ENCODE measurements around the gene LENG9.

The LENG9 gene

DNA sequence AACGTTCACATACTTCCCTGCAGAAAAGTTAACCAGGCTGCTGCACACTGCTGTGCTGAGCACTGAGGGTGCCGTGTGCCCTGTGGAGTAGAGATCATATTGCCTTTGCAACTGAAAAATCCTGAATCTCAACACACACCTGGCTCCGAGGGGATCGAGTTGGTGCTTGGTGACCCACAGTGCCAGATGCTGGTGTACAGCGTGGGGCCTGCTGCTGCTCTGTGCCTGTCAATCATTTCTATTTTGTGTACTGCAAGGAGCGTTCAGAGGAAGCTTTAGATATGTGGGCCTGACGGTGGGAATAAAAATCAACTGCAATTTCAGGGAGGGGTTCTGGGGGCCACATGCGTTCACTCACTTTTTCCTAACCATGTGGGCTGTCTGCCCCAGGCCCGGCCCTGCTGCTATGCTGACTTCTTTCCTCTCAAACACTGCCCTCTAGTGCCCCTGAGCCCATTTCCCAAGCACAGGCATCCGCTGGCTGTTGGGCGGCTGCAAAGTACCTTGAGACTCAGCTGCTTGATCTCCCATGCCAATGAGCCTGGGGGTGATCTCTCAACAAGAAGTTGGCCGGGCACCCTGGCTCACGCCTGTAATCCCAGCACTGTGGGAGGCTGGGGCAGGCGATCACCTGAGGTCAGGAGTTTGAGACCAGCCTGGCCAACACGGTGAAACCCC lies 24.3 kb downstream of the LENG9 start:
- no peak for DNase-seq (ENCODE audit: low read depth)

GRCh38 chr19:54436628-54437252 lies 26.8 kb downstream of the LENG9 start:
- no peak for DNase-seq (ENCODE audit: low read depth)

DNA sequence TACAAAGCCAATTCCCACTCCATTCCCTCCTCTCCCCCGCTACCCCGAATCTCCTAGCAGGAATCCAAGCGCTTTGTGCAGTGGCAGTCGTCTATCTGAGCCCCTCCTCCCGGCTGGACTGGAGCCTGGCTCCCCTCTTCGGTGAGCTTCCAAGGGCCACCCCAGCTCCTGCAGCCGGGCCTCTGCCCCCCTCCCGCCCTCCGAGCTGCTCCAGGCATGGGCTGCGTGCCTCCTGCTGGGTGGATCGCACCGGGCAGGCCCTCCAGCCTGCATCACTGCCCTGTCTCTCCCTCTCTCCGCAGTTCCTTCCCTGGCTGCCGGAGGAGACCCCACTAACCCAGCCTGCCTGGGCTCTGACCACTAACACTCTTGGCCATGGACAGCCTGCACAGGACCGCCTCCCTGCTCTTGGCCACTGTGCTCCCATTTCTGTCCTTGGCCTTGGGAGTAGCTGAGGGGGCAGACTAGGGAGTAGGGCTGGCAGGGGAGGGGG lies 27.5 kb downstream of the LENG9 start:
- DNase-seq (ENCODE audit: low read depth) = no peak

GRCh38 chr19:54435551-54436016 lies 28.0 kb downstream of the LENG9 start:
- DNase-seq (ENCODE audit: low read depth) = no peak

GRCh38 chr19:54434873-54435214 lies 28.7 kb downstream of the LENG9 start:
- no peak for DNase-seq (ENCODE audit: low read depth)

- DNase-seq (ENCODE audit: low read depth) = no peak
Measured at GRCh38 chr19:54434112-54434872, 29.3 kb downstream of the LENG9 start.

- no peak for DNase-seq (ENCODE audit: low read depth)
Measured at GRCh38 chr19:54433697-54434096, 29.9 kb downstream of the LENG9 start.

DNA sequence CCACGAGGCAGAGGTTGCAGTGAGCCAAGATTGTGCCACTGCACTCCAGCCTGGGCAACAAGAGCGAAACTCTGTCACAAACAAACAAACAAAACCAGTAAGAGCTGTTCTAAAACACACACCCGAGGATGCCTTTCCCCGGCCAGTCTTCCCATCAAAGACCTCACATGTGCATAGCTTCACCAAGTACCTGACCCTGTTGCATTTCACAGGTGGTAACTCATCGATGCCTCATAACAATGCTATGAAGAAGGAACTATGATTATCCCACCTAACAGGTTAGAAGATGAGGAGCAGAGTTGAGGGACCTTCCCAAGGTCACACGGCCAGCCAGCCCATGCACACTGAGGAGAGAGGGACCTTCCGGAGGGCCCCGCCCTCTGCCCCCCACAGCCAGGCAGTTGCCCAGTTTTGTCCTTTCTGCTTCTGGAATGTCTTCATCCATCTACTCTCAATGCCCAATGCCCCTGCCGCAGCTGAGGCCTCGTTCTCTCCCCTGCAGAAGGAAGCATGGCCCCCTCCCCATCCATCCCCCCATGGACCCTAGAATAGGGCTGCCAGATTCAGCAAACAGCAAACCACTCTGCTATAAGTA lies 31.3 kb downstream of the LENG9 start:
- DNase-seq (ENCODE audit: low read depth) = no peak

GRCh38 chr19:54431255-54431838 lies 32.2 kb downstream of the LENG9 start:
- DNase-seq (ENCODE audit: low read depth) = no peak

GRCh38 chr19:54430306-54431254 lies 33.0 kb downstream of the LENG9 start:
- DNase-seq (ENCODE audit: low read depth) = peak; percentile 21

- no peak for DNase-seq (ENCODE audit: low read depth)
Measured at GRCh38 chr19:54429545-54430227, 33.9 kb downstream of the LENG9 start.

GRCh38 chr19:54429176-54429495 lies 34.4 kb downstream of the LENG9 start:
- no peak for DNase-seq (ENCODE audit: low read depth)

GRCh38 chr19:54428323-54429175 lies 35.0 kb downstream of the LENG9 start:
- no peak for DNase-seq (ENCODE audit: low read depth)

DNA sequence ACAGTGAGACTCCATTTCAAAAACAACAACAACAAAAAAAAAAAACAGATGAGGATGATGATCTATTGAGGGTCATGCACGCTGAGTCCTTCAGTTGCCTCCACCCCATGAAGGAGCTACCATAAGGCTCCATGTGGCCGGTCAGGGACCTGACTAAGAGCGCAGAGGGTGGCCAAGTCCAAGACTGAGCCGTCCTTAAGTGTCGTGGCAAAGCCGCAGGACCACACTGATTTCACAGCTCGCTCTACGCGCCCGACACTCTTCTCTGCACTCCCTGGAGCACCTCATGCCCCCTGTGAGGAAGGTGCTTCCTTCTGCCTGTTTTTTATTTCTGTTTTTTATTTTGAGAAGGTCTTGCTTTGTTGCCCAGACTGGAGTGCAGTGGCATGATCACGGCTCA lies 36.0 kb downstream of the LENG9 start:
- DNase-seq (ENCODE audit: low read depth) = no peak

- no peak for DNase-seq (ENCODE audit: low read depth)
Measured at GRCh38 chr19:54426291-54426931, 37.2 kb downstream of the LENG9 start.

DNA sequence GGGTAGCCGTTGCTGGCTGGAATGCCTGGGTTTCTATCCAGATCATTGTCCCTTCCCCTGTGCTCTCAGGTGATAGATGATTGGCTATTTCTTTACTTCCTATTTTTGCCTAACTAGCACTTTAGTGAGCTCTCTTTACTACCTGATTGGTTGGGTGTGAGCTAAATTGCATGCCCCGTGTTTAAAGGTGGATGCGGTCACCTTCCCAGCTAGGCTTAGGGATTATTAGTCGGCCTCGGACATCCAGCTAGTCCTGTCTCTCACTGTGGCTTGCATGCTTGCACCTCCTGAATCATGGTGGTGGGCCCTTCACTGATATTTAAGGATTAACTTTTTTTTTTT lies 38.2 kb downstream of the LENG9 start:
- DNase-seq (ENCODE audit: low read depth) = no peak

DNA sequence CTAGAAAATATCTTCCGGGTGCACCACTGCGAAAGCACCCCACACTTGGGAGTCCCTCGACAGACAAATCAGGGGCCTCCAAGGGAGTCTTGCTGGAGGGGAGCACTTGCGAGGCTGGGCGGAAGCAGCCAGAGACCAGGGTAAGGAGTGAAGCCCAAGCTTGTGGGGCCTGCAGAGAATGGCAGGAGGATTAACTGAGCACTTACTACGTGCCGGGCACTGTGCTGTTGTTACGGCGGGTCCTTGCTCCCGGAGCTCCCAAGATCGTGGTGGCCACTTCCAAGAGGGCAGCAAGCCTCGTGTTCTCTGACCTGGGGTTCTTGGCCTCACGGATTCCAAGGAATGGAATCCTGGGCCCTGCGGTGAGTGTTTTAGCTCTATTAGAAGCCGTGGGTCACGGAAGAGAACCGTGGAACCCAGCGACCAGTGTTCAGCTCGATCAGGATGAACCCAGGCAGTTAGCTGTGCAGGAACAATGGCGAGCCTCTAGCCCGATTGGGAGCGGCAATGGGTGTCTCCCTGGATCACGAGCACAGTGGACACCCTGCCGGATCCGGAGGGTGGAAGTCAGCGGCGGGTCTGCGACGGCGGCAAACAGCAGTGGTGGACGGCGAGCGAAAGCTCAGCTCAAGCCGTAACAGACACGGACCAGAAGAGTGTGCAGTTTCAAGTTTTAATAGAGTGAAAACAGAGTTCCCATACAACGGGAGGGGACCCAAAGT lies 38.8 kb downstream of the LENG9 start:
- no peak for DNase-seq (ENCODE audit: low read depth)

DNA sequence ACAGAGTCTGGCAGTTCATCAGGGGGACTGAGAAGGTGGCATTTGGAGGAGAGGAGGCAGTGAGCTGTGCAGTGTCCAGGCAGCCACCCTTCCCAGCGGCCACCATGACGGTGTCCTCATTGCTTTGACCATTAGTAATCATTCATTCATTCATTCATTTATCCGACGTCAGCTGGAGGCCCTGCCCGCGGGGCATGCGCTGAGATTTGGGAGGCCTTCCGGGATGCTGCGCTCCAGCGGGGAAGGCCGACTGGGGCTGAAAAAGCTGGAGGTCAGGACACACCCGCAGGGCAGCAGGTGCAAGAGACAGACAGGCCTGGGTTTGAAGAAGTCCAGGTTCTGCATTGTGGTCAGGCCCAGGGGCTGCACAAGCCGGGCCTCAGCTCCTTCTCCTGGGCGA lies 39.4 kb downstream of the LENG9 start:
- no peak for DNase-seq (ENCODE audit: low read depth)

DNA sequence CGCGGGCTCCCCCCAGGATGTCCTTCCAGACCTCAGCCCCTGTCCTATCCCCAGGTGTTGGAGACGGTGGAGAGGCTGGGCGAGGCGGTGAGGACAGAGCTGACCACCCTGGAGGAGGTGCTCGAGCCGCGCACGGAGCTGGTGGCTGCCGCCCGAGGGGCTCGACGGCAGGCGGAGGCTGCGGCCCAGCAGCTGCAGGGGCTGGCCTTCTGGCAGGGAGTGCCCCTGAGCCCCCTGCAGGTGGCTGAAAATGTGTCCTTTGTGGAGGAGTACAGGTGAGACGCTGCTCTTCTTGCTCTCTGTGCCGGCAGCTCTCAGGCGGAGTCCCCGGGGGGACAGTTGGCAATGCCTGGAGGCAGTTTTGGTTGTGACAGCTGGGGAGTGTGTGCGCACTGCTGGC lies 41.4 kb downstream of the LENG9 start:
- DNase-seq (ENCODE audit: low read depth) = no peak
